ENCODE data around the gene GRIN2A.

DNA sequence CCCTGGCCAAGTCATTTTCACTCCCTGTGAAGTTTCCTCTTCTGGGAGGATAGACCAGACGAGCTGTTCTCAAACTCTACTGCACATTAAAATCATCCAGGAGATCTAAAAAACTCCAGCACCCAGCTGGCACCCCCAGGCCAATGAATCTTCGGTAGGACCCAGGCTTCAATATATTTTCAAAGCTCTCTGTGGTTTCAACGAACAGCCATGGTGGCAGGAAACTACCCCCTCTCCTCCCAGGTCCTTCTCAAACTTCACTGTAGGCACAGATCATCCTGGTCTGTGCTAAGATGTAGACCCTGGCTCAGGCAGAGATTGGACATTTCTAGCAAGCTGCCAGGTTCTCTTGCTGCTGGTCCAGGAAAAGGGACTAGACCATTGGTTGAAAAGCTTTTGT lies 38.7 kb upstream of the GRIN2A start:
- TF ChIP-seq, protein P1, sequence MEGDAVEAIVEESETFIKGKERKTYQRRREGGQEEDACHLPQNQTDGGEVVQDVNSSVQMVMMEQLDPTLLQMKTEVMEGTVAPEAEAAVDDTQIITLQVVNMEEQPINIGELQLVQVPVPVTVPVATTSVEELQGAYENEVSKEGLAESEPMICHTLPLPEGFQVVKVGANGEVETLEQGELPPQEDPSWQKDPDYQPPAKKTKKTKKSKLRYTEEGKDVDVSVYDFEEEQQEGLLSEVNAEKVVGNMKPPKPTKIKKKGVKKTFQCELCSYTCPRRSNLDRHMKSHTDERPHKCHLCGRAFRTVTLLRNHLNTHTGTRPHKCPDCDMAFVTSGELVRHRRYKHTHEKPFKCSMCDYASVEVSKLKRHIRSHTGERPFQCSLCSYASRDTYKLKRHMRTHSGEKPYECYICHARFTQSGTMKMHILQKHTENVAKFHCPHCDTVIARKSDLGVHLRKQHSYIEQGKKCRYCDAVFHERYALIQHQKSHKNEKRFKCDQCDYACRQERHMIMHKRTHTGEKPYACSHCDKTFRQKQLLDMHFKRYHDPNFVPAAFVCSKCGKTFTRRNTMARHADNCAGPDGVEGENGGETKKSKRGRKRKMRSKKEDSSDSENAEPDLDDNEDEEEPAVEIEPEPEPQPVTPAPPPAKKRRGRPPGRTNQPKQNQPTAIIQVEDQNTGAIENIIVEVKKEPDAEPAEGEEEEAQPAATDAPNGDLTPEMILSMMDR (IDR thresholded peaks at IDR 0.05; ENCODE audit: low read length): no peak
- TF ChIP-seq EZH2 (optimal IDR thresholded peaks at IDR 0.05; ENCODE audit: low read depth, low read length) (no peak), EZH2phosphoT487 (IDR thresholded peaks at IDR 0.05; ENCODE audit: low read length) (no peak)
